CD14-positive monocyte (primary cell): ENCODE results near the gene TXN. TPM values are rescaled to one million over a fixed set of nuclear protein-coding genes. Genes with fewer than 3 reads are reported as not detected.

ENCODE experiments used
- DNase-seq, 3 donors: peaks; one replicate each; pipeline ENCODE4 v3.0.0-alpha.2; 2011 to 2022
- H2AFZ ChIP-seq: 2 replicates; pipeline ENCODE4 v1.6.0; 2012; ENCODE audit warnings: mild to moderate bottlenecking, low read depth, low read length, inconsistent platforms; ENCODE audit not compliant: insufficient read depth, poor library complexity, severe bottlenecking
- H3K27ac ChIP-seq, 2 donors: 1 replicate in 1 of 2; 2 replicates in 1 of 2; pipeline ENCODE4 v1.5.1; 2012 to 2013; ENCODE audit warnings: low read length in 2 of 2, control low read depth in 1 of 2, inconsistent platforms in 1 of 2, low read depth in 1 of 2, mild to moderate bottlenecking in 1 of 2
- H3K27me3 ChIP-seq, 2 donors: one replicate each; pipeline versions ENCODE4 v1.6.0 to v1.6.1; 2011 to 2013; ENCODE audit warnings: low read length in 2 of 2; ENCODE audit not compliant: control insufficient read depth in 2 of 2, insufficient read depth in 2 of 2
- H3K36me3 ChIP-seq, 2 donors: replicated peaks in 1 of 2; 1 replicate in 1 of 2; 2 replicates in 1 of 2; pipeline versions ENCODE4 v1.5.1 to v1.6.1; 2012 to 2013; ENCODE audit warnings: low read length in 2 of 2, control low read depth in 1 of 2, inconsistent platforms in 1 of 2, mild to moderate bottlenecking in 1 of 2; ENCODE audit not compliant: insufficient read depth in 2 of 2, control insufficient read depth in 1 of 2
- H3K4me1 ChIP-seq, 2 donors: 1 replicate in 1 of 2; 2 replicates in 1 of 2; pipeline versions ENCODE4 v1.5.1 to v1.6.1; 2012 to 2013; ENCODE audit warnings: low read length in 2 of 2, control low read depth in 1 of 2, inconsistent platforms in 1 of 2, mild to moderate bottlenecking in 1 of 2, moderate library complexity in 1 of 2; ENCODE audit not compliant: insufficient read depth in 2 of 2, control insufficient read depth in 1 of 2
- H3K4me2 ChIP-seq: replicated peaks from 2 replicates; pipeline ENCODE3; 2012; ENCODE audit warnings: low read length, moderate library complexity, mild to moderate bottlenecking; ENCODE audit not compliant: poor library complexity, severe bottlenecking; ENCODE audit errors: extremely low read depth
- H3K4me3 ChIP-seq, 3 experiments: fragments of 200-600 bp in 1 of 3; sonication (generic) in 1 of 3; replicated peaks in 1 of 3; 1 replicate in 2 of 3; 2 replicates in 1 of 3; pipeline ENCODE4 v1.5.1; 2011 to 2013; ENCODE audit warnings: low read length in 3 of 3, mild to moderate bottlenecking in 3 of 3, control low read depth in 2 of 3, low read depth in 2 of 3, inconsistent platforms in 1 of 3, moderate library complexity in 1 of 3
- H3K79me2 ChIP-seq: 2 replicates; pipeline ENCODE4 v1.6.0; 2012; ENCODE audit warnings: mild to moderate bottlenecking, control low read depth, inconsistent platforms, low read length, moderate library complexity; ENCODE audit not compliant: insufficient read depth
- H3K9ac ChIP-seq: 2 replicates; pipeline ENCODE4 v1.6.0; 2017; ENCODE audit warnings: low read length, mild to moderate bottlenecking; ENCODE audit not compliant: insufficient read depth, poor library complexity, severe bottlenecking
- H3K9me3 ChIP-seq, 2 donors: replicated peaks in 1 of 2; 1 replicate in 1 of 2; 2 replicates in 1 of 2; pipeline versions ENCODE4 v1.5.1 to v1.6.1; 2012 to 2013; ENCODE audit warnings: low read length in 2 of 2, control low read depth in 1 of 2; ENCODE audit not compliant: control insufficient read depth in 1 of 2, insufficient read depth in 1 of 2
- H4K20me1 ChIP-seq: 2 replicates; pipeline ENCODE4 v1.6.0; 2012; ENCODE audit warnings: mild to moderate bottlenecking, low read length, control low read depth, moderate library complexity; ENCODE audit not compliant: insufficient read depth
- H3K27ac Mint-ChIP-seq, 7 donors: one replicate each; pipeline ENCODE4 v1.8.0; 2020; ENCODE audit warnings: mild to moderate bottlenecking in 7 of 7, mixed read lengths in 7 of 7, moderate library complexity in 6 of 7, inconsistent platforms in 2 of 7
- H3K27me3 Mint-ChIP-seq, 3 donors: one replicate each; pipeline ENCODE4 v1.8.0; 2021 to 2022; ENCODE audit warnings: low read depth in 3 of 3, mild to moderate bottlenecking in 3 of 3, mixed read lengths in 3 of 3, moderate library complexity in 3 of 3, inconsistent platforms in 1 of 3
- H3K36me3 Mint-ChIP-seq, 2 donors: one replicate each; pipeline ENCODE4 v1.8.0; 2020; ENCODE audit warnings: mixed read lengths in 2 of 2, inconsistent platforms in 1 of 2, mild to moderate bottlenecking in 1 of 2
- H3K4me1 Mint-ChIP-seq: one replicate; pipeline ENCODE4 v1.8.0; 2020; ENCODE audit warnings: mild to moderate bottlenecking, mixed read lengths
- H3K4me3 Mint-ChIP-seq, 2 donors: one replicate each; pipeline ENCODE4 v1.8.0; 2020; ENCODE audit warnings: mild to moderate bottlenecking in 2 of 2, mixed read lengths in 2 of 2, moderate library complexity in 1 of 2
- H3K9me3 Mint-ChIP-seq, 7 donors: one replicate each; pipeline ENCODE4 v1.8.0; 2020 to 2022; ENCODE audit warnings: mixed read lengths in 7 of 7, mild to moderate bottlenecking in 6 of 7, moderate library complexity in 6 of 7, inconsistent platforms in 2 of 7
- WGBS: methylation state at CpG from one replicate; pipeline ENCODE4 v1.1.5; 2013; ENCODE audit warnings: missing lambda C conversion rate; ENCODE audit not compliant: insufficient coverage; 5-methylcytosine and 5-hydroxymethylcytosine counted together
- intact Hi-C, 2 donors: fragments of 100-400 bp; cut with micrococcal nuclease; formaldehyde crosslinking; loops; one replicate each; pipeline versions ENCODE4 v1.15.0 to v1.15.1; 2023
- polyA plus RNA-seq, 3 donors: library from polyadenylated mRNA; depleted of rRNA in 1 of 3; unstranded in 2 of 3; stranded (reverse) in 1 of 3; fragments of 300-500 nt in 2 of 3; fragments of >200 nt in 1 of 3; fragmentation: Illumina TruSeq in 2 of 3; gene quantifications; 1 replicate in 2 of 3; 2 replicates in 1 of 3; pipeline ENCODE4 v1.2.3, GENCODE V29; 2012 to 2021
- TF ChIP-seq, protein P1 (sequence below): fragments of 200-600 bp; IDR thresholded peaks from one replicate; pipeline ENCODE4 v1.8.0; 2022; ENCODE audit warnings: antibody characterized with exemption, mild to moderate bottlenecking

Gene TXN
- polyA plus RNA-seq, 3 donors, result 91.8 to 224 (median 209) TPM

DNA sequence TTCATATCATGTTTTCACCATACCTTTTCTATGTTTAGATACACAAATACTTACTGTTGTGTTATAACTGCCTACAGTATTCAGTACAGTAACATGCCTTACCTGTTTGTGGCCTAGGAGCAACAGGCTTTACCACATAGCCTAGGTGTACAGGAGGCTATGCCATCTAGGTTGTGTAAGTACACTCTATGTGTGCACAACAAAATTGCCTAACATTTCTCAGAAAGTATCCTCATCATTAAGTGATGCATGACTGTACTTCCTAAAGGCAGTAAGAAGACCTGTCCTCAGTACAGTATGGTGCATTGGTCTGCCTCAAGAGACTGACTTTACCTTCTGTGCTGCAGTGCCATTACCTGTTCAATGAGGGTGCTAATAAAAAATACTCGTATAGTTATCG, 7.9 kb downstream of the TXN start:
- Histone ChIP-seq H3K27me3 (no peaks in the 10 kb centered on the region), H4K20me1 (peaks cover 33% of the 10 kb centered on the region), H2AFZ (no peak overlapping the region), H3K79me2 (peaks cover 41% of the 10 kb centered on the region), H3K9ac (no peak overlapping the region), H3K4me1 (no peaks in the 10 kb centered on the region), H3K4me3 (no peak overlapping the region), H3K4me2 (no peak overlapping the region), H3K9me3 (no peaks in the 10 kb centered on the region), H3K36me3 (peaks cover 52 to 68% of the 10 kb centered on the region in 2 donors), H3K27ac (no peak overlapping the region)
- no peak overlapping the region for H3K4me3 Mint-ChIP-seq
- peaks cover 12% of the 10 kb centered on the region for H3K4me1 Mint-ChIP-seq
- DNase-seq, result no peak
- H3K36me3 Mint-ChIP-seq, result peaks cover 55 to 60% of the 10 kb centered on the region in 2 donors
- H3K27ac Mint-ChIP-seq, result no peak overlapping the region
- TF ChIP-seq, protein P1, sequence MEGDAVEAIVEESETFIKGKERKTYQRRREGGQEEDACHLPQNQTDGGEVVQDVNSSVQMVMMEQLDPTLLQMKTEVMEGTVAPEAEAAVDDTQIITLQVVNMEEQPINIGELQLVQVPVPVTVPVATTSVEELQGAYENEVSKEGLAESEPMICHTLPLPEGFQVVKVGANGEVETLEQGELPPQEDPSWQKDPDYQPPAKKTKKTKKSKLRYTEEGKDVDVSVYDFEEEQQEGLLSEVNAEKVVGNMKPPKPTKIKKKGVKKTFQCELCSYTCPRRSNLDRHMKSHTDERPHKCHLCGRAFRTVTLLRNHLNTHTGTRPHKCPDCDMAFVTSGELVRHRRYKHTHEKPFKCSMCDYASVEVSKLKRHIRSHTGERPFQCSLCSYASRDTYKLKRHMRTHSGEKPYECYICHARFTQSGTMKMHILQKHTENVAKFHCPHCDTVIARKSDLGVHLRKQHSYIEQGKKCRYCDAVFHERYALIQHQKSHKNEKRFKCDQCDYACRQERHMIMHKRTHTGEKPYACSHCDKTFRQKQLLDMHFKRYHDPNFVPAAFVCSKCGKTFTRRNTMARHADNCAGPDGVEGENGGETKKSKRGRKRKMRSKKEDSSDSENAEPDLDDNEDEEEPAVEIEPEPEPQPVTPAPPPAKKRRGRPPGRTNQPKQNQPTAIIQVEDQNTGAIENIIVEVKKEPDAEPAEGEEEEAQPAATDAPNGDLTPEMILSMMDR, result no peak
- intact Hi-C loops, result no loop called here
- H3K9me3 Mint-ChIP-seq, result no peaks in the 10 kb centered on the region
- WGBS, result 94% methylated on average over 2 of the region's 2 CpGs
- H3K27me3 Mint-ChIP-seq, result no peaks in the 10 kb centered on the region

GRCh38 chr9:110246214-110246613, 10.1 kb downstream of the TXN start:
- H3K36me3 ChIP-seq, result peaks cover 61 to 82% of the 10 kb centered on the region in 2 donors
- H2AFZ ChIP-seq, result no peak overlapping the region
- no peaks in the 10 kb centered on the region for H3K9me3 ChIP-seq
- Mint-ChIP-seq H3K36me3 (peaks cover 60 to 63% of the 10 kb centered on the region in 2 donors), H3K9me3 (no peaks in the 10 kb centered on the region), H3K27ac (no peak overlapping the region), H3K4me1 (no peaks in the 10 kb centered on the region), H3K27me3 (no peaks in the 10 kb centered on the region), H3K4me3 (no peak overlapping the region)
- no peak overlapping the region for H3K27ac ChIP-seq
- H4K20me1 ChIP-seq, result peaks cover 15% of the 10 kb centered on the region
- H3K4me3 ChIP-seq, result no peak overlapping the region
- WGBS, result 100% methylated on average over 2 of the region's 6 CpGs
- H3K27me3 ChIP-seq, result no peaks in the 10 kb centered on the region
- H3K79me2 ChIP-seq, result peaks cover 20% of the 10 kb centered on the region
- TF ChIP-seq, protein P1, result no peak
- intact Hi-C loops, result no loop called here
- no peaks in the 10 kb centered on the region for H3K4me1 ChIP-seq
- H3K4me2 ChIP-seq, result no peak overlapping the region
- no peak overlapping the region for H3K9ac ChIP-seq
- no peak for DNase-seq
